Colonic mucosa (tissue), 4 donors: ENCODE results near the gene ARHGAP15. TPM values are rescaled to one million over a fixed set of nuclear protein-coding genes. Genes with fewer than 3 reads are reported as not detected.

ENCODE experiments used
- DNase-seq: peaks from one replicate; pipeline ENCODE4 v3.0.0-alpha.2; 2020
- H3K27ac ChIP-seq: fragments of 200-600 bp; one replicate; pipeline ENCODE4 v1.8.0; 2021
- H3K27me3 ChIP-seq: fragments of 200-600 bp; one replicate; pipeline ENCODE4 v1.8.0; 2021
- H3K36me3 ChIP-seq: fragments of 200-600 bp; one replicate; pipeline ENCODE4 v1.8.0; 2021
- H3K4me1 ChIP-seq: fragments of 200-600 bp; one replicate; pipeline ENCODE4 v1.8.0; 2021; ENCODE audit warnings: mild to moderate bottlenecking
- H3K4me3 ChIP-seq: fragments of 200-600 bp; one replicate; pipeline ENCODE4 v1.8.0; 2021
- H3K9ac ChIP-seq, 2 donors: one replicate each; pipeline ENCODE4 v1.7.0; 2013; ENCODE audit warnings: control low read depth in 2 of 2, low read depth in 2 of 2, low read length in 2 of 2
- H3K9me3 ChIP-seq: fragments of 200-600 bp; one replicate; pipeline ENCODE4 v1.8.0; 2021
- CTCF ChIP-seq: fragments of 200-600 bp; IDR thresholded peaks from one replicate; pipeline ENCODE4 v1.8.0; 2022; ENCODE audit warnings: antibody characterized with exemption, mild to moderate bottlenecking
- intact Hi-C: fragments of 100-400 bp; cut with DNase I; formaldehyde crosslinking; loops from one replicate; pipeline ENCODE4 v1.14.1; 2022
- total RNA-seq, 2 donors: library from RNA; stranded (reverse); fragmentation: NEBNext Ultra II Directional in 1 of 2; extraction: Animal tissue kit (Norgen Biotek cat#: 25700) in 1 of 2; gene quantifications; one replicate each; pipeline ENCODE4 v1.2.1, GENCODE V29; 2021
- donor health status: healthy.
- donor health status: DM: no; HTN: no; CAD: no.
- donor health status: DM: no; HTN: no; CAD: no.

Gene ARHGAP15
- total RNA-seq, 2 donors from 2014 or later: 1.6 to 3.7 TPM

- intact Hi-C loops: no loop called here
- Histone ChIP-seq H3K36me3 (no peaks in the 10 kb centered on the region), H3K27ac (no peak overlapping the region), H3K4me1 (no peaks in the 10 kb centered on the region), H3K27me3 (no peaks in the 10 kb centered on the region), H3K9me3 (no peaks in the 10 kb centered on the region), H3K9ac (no peak overlapping the region), H3K4me3 (no peak overlapping the region)
- TF ChIP-seq CTCF: no peak
- DNase-seq: no peak
Measured at GRCh38 chr2:143379955-143380354, 250.7 kb downstream of the ARHGAP15 start.

- no peak for DNase-seq
Measured at GRCh38 chr2:143382573-143382972, 253.4 kb downstream of the ARHGAP15 start.

GRCh38 chr2:143383016-143383415, 253.8 kb downstream of the ARHGAP15 start:
- H3K9me3 ChIP-seq: no peaks in the 10 kb centered on the region
- no peak overlapping the region for H3K9ac ChIP-seq
- no peaks in the 10 kb centered on the region for H3K27me3 ChIP-seq
- H3K4me3 ChIP-seq: no peak overlapping the region
- TF ChIP-seq CTCF: no peak
- no peak overlapping the region for H3K27ac ChIP-seq
- no peak for DNase-seq
- intact Hi-C loops: no loop called here
- no peaks in the 10 kb centered on the region for H3K36me3 ChIP-seq
- no peaks in the 10 kb centered on the region for H3K4me1 ChIP-seq

More at GRCh38 chr2:143382573-143382972, 253.4 kb downstream of the ARHGAP15 start:
- no peak overlapping the region for H3K27ac ChIP-seq
- TF ChIP-seq CTCF: no peak
- H3K9ac ChIP-seq: no peak overlapping the region
- H3K4me1 ChIP-seq: no peaks in the 10 kb centered on the region
- intact Hi-C loops: no loop called here
- H3K27me3 ChIP-seq: no peaks in the 10 kb centered on the region
- H3K9me3 ChIP-seq: no peaks in the 10 kb centered on the region
- no peaks in the 10 kb centered on the region for H3K36me3 ChIP-seq
- no peak overlapping the region for H3K4me3 ChIP-seq

- H3K9ac ChIP-seq: no peak overlapping the region
- no peak overlapping the region for H3K27ac ChIP-seq
- DNase-seq: no peak
- H3K9me3 ChIP-seq: no peaks in the 10 kb centered on the region
- H3K27me3 ChIP-seq: no peaks in the 10 kb centered on the region
- no peaks in the 10 kb centered on the region for H3K4me1 ChIP-seq
- no peak for TF ChIP-seq CTCF
- intact Hi-C loops: no loop called here
- H3K36me3 ChIP-seq: no peaks in the 10 kb centered on the region
- no peak overlapping the region for H3K4me3 ChIP-seq
Measured at GRCh38 chr2:143384111-143384510, 254.9 kb downstream of the ARHGAP15 start.

DNA sequence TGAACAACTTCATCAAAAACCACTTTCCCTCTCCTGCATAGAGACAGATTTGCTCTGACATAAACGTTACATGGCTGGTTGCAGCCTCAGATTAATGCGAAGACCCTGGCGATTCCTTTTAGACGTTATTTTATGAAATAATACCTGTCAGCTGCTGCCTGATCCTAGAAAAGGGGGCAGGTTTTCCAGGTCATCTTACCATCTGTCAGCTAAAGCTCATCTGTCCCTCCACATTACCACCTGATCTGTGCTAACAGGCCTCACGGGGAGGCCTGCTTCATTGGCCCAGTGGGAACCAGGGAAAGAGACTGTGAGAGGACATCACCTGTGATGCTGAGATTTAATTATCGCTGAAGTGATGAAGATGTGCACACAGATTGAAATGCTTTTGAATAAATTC, 261.0 kb downstream of the ARHGAP15 start:
- intact Hi-C loops: no loop called here
- TF ChIP-seq CTCF: no peak
- H3K36me3 ChIP-seq: no peaks in the 10 kb centered on the region
- H3K27ac ChIP-seq: no peak overlapping the region
- no peak for DNase-seq
- H3K4me3 ChIP-seq: no peak overlapping the region
- no peaks in the 10 kb centered on the region for H3K27me3 ChIP-seq
- no peaks in the 10 kb centered on the region for H3K4me1 ChIP-seq
- H3K9ac ChIP-seq: no peak overlapping the region
- no peaks in the 10 kb centered on the region for H3K9me3 ChIP-seq

- DNase-seq: no peak
- H3K27me3 ChIP-seq: no peaks in the 10 kb centered on the region
- no peak for TF ChIP-seq CTCF
- no peak overlapping the region for H3K27ac ChIP-seq
- no peaks in the 10 kb centered on the region for H3K36me3 ChIP-seq
- no peak overlapping the region for H3K4me3 ChIP-seq
- H3K9ac ChIP-seq: no peak overlapping the region
- intact Hi-C loops: no loop called here
- no peaks in the 10 kb centered on the region for H3K4me1 ChIP-seq
- H3K9me3 ChIP-seq: no peaks in the 10 kb centered on the region
Measured at GRCh38 chr2:143392358-143392757, 263.1 kb downstream of the ARHGAP15 start.
